Fibroblast of mammary gland (primary cell): ENCODE results near the gene TGFB1I1.

ENCODE experiments used
- DNase-seq: peaks from one replicate; pipeline ENCODE4 v3.0.0-alpha.2; 2010; ENCODE audit warnings: low read depth
- H3K4me3 ChIP-seq: 2 replicates; pipeline ENCODE4 v1.5.1; 2011; ENCODE audit warnings: low read depth, mild to moderate bottlenecking, low read length, moderate library complexity; ENCODE audit not compliant: control insufficient read depth
- TF ChIP-seq, protein P1 (sequence below): conservative IDR thresholded peaks from 2 replicates; pipeline ENCODE4 v1.5.1; 2011; ENCODE audit warnings: low read depth, low read length, inconsistent platforms; ENCODE audit not compliant: control insufficient read depth, insufficient read depth

The TGFB1I1 gene

DNA sequence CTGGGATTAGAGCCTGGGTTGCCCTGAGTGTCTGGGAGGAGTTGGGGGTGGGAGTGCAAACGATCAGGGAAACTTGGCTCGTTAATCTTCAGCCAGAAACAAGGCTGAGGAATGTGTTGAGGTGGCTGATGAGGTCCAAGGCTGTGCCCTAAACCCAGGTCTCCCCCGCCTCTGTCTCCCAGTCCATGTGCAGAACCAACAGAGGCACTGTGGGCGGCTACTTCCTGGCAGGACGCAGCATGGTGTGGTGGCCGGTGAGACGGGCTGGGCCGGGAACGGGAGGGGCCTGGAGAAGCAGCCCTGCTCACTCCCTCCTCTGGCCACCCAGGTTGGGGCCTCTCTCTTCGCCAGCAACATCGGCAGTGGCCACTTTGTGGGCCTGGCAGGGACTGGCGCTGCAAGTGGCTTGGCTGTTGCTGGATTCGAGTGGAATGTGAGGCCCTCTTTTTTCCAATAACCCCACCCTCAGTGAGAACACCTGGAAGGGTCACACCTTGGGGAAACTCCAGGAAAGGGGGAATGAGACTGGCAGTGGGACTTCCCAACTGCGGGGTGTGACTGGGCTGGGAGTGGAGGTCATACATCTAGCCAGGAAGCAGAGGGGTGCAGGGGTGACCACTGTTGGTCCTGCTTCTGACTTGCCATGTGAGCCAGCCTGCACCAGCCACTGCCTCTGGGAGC, 12.7 kb downstream of the TGFB1I1 start:
- no peak for DNase-seq
- no peak overlapping the region for H3K4me3 ChIP-seq
- TF ChIP-seq, protein P1, sequence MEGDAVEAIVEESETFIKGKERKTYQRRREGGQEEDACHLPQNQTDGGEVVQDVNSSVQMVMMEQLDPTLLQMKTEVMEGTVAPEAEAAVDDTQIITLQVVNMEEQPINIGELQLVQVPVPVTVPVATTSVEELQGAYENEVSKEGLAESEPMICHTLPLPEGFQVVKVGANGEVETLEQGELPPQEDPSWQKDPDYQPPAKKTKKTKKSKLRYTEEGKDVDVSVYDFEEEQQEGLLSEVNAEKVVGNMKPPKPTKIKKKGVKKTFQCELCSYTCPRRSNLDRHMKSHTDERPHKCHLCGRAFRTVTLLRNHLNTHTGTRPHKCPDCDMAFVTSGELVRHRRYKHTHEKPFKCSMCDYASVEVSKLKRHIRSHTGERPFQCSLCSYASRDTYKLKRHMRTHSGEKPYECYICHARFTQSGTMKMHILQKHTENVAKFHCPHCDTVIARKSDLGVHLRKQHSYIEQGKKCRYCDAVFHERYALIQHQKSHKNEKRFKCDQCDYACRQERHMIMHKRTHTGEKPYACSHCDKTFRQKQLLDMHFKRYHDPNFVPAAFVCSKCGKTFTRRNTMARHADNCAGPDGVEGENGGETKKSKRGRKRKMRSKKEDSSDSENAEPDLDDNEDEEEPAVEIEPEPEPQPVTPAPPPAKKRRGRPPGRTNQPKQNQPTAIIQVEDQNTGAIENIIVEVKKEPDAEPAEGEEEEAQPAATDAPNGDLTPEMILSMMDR: no peak

DNA sequence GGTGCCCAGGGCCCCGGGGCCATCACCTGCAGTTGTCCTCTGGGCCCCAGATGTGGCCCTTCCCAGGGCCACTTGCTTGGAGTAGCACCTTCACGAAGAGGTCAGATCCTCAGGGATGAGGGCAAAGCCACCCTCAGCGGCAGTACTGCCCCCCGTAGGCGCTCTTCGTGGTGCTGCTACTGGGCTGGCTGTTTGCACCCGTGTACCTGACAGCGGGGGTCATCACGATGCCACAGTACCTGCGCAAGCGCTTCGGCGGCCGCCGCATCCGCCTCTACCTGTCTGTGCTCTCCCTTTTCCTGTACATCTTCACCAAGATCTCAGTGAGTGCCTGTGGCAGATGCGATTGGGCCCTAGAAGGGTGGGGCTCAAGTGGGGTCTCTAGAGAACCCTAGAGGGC, 13.6 kb downstream of the TGFB1I1 start:
- H3K4me3 ChIP-seq: no peak overlapping the region
- no peak for DNase-seq
- TF ChIP-seq, protein P1: no peak

DNA sequence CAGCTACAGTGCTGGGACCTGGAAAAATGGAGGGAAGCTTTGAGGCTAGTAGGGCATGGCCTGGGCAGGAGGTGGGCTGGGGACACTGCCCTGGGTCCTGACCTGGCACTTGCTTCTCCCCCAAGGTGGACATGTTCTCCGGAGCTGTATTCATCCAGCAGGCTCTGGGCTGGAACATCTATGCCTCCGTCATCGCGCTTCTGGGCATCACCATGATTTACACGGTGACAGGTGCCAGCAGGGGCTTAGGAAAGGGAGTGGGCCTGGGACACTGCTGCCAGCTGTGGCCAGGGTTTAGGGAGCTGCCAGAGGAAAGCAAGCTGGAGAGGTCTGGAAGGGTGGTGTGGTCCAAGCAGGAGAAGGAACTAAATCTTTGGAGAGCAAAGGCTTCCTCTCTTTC, 14.1 kb downstream of the TGFB1I1 start:
- TF ChIP-seq, protein P1: no peak

DNA sequence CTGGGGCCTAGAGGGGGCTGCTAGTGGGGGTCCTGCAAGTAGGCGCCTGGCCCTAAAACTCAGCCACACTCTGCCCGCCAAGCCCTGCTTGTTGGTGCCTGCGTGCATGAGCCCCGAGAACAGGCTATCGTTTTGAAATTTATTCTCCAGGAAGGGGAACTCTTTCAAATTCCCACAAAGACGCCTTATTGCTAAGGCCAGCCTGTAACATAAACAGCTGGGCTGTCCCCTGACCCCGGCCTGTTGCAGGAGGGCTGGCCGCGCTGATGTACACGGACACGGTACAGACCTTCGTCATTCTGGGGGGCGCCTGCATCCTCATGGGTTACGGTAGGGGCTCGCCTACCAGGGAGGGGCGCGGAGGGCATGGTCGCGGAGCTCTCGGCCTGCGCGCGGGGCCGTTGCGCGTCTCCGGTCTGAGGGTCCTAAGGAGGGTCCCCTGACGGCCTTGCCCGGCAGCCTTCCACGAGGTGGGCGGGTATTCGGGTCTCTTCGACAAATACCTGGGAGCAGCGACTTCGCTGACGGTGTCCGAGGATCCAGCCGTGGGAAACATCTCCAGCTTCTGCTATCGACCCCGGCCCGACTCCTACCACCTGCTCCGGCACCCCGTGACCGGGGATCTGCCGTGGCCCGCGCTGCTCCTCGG, 15.2 kb downstream of the TGFB1I1 start:
- TF ChIP-seq, protein P1: no peak
- peak overlapping the region; percentile 46 for H3K4me3 ChIP-seq
- DNase-seq: no peak

More for the DNA sequence above, 14.1 kb downstream of the TGFB1I1 start:
- H3K4me3 ChIP-seq: no peak overlapping the region
- DNase-seq: no peak

GRCh38 chr16:31487720-31488467, 15.9 kb downstream of the TGFB1I1 start:
- DNase-seq: no peak

More at GRCh38 chr16:31487720-31488467, 15.9 kb downstream of the TGFB1I1 start:
- TF ChIP-seq, protein P1: no peak
- peak overlapping the region; percentile 46 for H3K4me3 ChIP-seq
